SK-N-SH (cell line): ENCODE data around the gene ECE1. TPM values are rescaled to one million over a fixed set of nuclear protein-coding genes. Genes with fewer than 3 reads are reported as not detected.
A peak's percentile ranks its signal among the peaks of the same experiment; 100 is the strongest.

Experiments used
- CTCF ChIA-PET: fragments of 300-600, 350-600 bp; formaldehyde crosslinking; extraction: SDS; loops from one replicate; lab custom pipeline; 2021; lab: Yijun Ruan, JAX
- POLR2A ChIA-PET: fragments of 350-600 bp; sonication (Branson Sonifier 250); formaldehyde crosslinking; extraction: SDS; loops from one replicate; lab custom pipeline; 2020; ENCODE audit warnings: antibody characterized with exemption, inconsistent platforms; lab: Yijun Ruan, JAX
- DNase-seq: peaks from one replicate; pipeline ENCODE4 v3.0.0; 2012
- H2AFZ ChIP-seq: fragments of 200-600 bp; sonication (generic); 2 replicates; pipeline ENCODE4 v1.8.1; 2016; ENCODE audit warnings: antibody characterized with exemption, mild to moderate bottlenecking, low read depth
- H3F3A ChIP-seq: fragments of 200-600 bp; sonication (generic); replicated peaks from 2 replicates; pipeline ENCODE3; 2016; ENCODE audit warnings: antibody characterized with exemption, mild to moderate bottlenecking; ENCODE audit not compliant: insufficient read depth
- H3K27ac ChIP-seq, 2 experiments: fragments of 200-500 bp in 1 of 2; fragments of 200-600 bp in 1 of 2; sonication (Bioruptor generic) in 1 of 2; sonication (generic), shearing (Covaris generic) in 1 of 2; 2 replicates each; pipeline versions ENCODE4 v1.5.1 to v1.6.1; 2014 to 2016; ENCODE audit warnings: low read depth in 2 of 2, inconsistent platforms in 1 of 2, low read length in 1 of 2, mild to moderate bottlenecking in 1 of 2, mixed read lengths in 1 of 2
- H3K27me3 ChIP-seq: fragments of 200-600 bp; sonication (generic), shearing (Covaris generic); 2 replicates; pipeline ENCODE4 v1.6.1; 2016; ENCODE audit warnings: mixed run types; ENCODE audit not compliant: insufficient read depth
- H3K36me3 ChIP-seq, 2 experiments: fragments of 200-500 bp in 1 of 2; fragments of 200-600 bp in 1 of 2; sonication (Bioruptor generic) in 1 of 2; sonication (generic) in 1 of 2; replicated peaks in 1 of 2; 2 replicates each; pipeline versions ENCODE3 to v1.5.1; 2014 to 2016; ENCODE audit warnings: low read length in 1 of 2, mild to moderate bottlenecking in 1 of 2; ENCODE audit not compliant: insufficient read depth in 2 of 2, control insufficient read depth in 1 of 2
- H3K4me1 ChIP-seq, 2 experiments: fragments of 200-500 bp in 1 of 2; fragments of 200-600 bp in 1 of 2; sonication (Bioruptor generic) in 1 of 2; sonication (generic), shearing (Covaris generic) in 1 of 2; 2 replicates each; pipeline versions ENCODE4 v1.5.1 to v1.6.1; 2014 to 2016; ENCODE audit warnings: low read depth in 1 of 2, low read length in 1 of 2, mixed run types in 1 of 2; ENCODE audit not compliant: insufficient read depth in 2 of 2, control insufficient read depth in 1 of 2
- H3K4me2 ChIP-seq: fragments of 200-600 bp; sonication (generic), shearing (Covaris generic); 2 replicates; pipeline ENCODE4 v1.6.1; 2017; ENCODE audit warnings: mixed run types
- H3K4me3 ChIP-seq, 2 experiments: fragments of 200-500 bp in 1 of 2; fragments of 200-600 bp in 1 of 2; sonication (Bioruptor generic) in 1 of 2; sonication (generic), shearing (Covaris generic) in 1 of 2; 2 replicates each; pipeline versions ENCODE4 v1.5.1 to v1.8.1; 2014 to 2016; ENCODE audit warnings: low read depth in 2 of 2, inconsistent platforms in 1 of 2, low read length in 1 of 2, mild to moderate bottlenecking in 1 of 2, mixed read lengths in 1 of 2, moderate library complexity in 1 of 2
- H3K79me2 ChIP-seq: fragments of 200-600 bp; sonication (generic); 2 replicates; pipeline ENCODE4 v1.8.1; 2017; ENCODE audit warnings: mild to moderate bottlenecking; ENCODE audit not compliant: insufficient read depth
- H3K9ac ChIP-seq: fragments of 200-600 bp; sonication (generic); 2 replicates; pipeline ENCODE4 v1.6.1; 2017; ENCODE audit warnings: mixed run types
- H3K9me2 ChIP-seq: fragments of 200-600 bp; sonication (generic); 2 replicates; pipeline ENCODE4 v1.6.1; 2017; ENCODE audit warnings: mixed run types
- H3K9me3 ChIP-seq: fragments of 200-600 bp; sonication (generic); 2 replicates; pipeline ENCODE4 v1.6.1; 2017; ENCODE audit warnings: mixed run types, mild to moderate bottlenecking, moderate library complexity
- H4K20me1 ChIP-seq: fragments of 200-600 bp; sonication (generic); 2 replicates; pipeline ENCODE4 v1.6.1; 2017; ENCODE audit warnings: mild to moderate bottlenecking, mixed run types; ENCODE audit not compliant: insufficient read depth
- CHD2 ChIP-seq: fragments of 150-350 bp; IDR thresholded peaks from 2 replicates; pipeline ENCODE4 v1.6.1; 2018; ENCODE audit warnings: low read length; ENCODE audit not compliant: partially characterized antibody
- ELF1 ChIP-seq: IDR thresholded peaks from 2 replicates; pipeline ENCODE4 v1.4.0; 2012
- FOXJ3 ChIP-seq: sonication (generic); formaldehyde crosslinking; IDR thresholded peaks from 2 replicates; pipeline ENCODE4 v1.5.1; 2020; ENCODE audit warnings: mild to moderate bottlenecking, missing genetic modification reagents
- GABPA ChIP-seq: IDR thresholded peaks from 2 replicates; pipeline ENCODE4 v1.4.0; 2012; ENCODE audit warnings: low read depth, mild to moderate bottlenecking
- GATA2 ChIP-seq: sonication (generic); formaldehyde crosslinking; IDR thresholded peaks from 2 replicates; pipeline ENCODE4 v1.5.0; 2020; ENCODE audit warnings: mild to moderate bottlenecking, missing genetic modification reagents
- JUND ChIP-seq: IDR thresholded peaks from 2 replicates; pipeline ENCODE4 v1.4.0; 2012
- MEF2A ChIP-seq: IDR thresholded peaks from 2 replicates; pipeline ENCODE4 v1.4.0; 2012; ENCODE audit warnings: low read depth, borderline replicate concordance
- NFIC ChIP-seq: IDR thresholded peaks from 2 replicates; pipeline ENCODE4 v1.4.0; 2012; ENCODE audit warnings: borderline replicate concordance
- PBX3 ChIP-seq: IDR thresholded peaks from 2 replicates; pipeline ENCODE4; 2012
- POLR2AphosphoS5 ChIP-seq: IDR thresholded peaks from 2 replicates; pipeline ENCODE4 v1.6.1; 2012; ENCODE audit warnings: low read depth, low read length
- RAD21 ChIP-seq: IDR thresholded peaks from 2 replicates; pipeline ENCODE4 v1.6.1; 2012; ENCODE audit warnings: mild to moderate bottlenecking, low read length
- REST ChIP-seq: IDR thresholded peaks from 2 replicates; pipeline ENCODE4 v1.6.1; 2012; ENCODE audit warnings: mild to moderate bottlenecking, low read depth, low read length, moderate library complexity
- RFX5 ChIP-seq: IDR thresholded peaks from 2 replicates; pipeline ENCODE4 v1.6.1; 2012; ENCODE audit warnings: mild to moderate bottlenecking, improper control_type of control experiment, low read length
- RXRA ChIP-seq: IDR thresholded peaks from 2 replicates; pipeline ENCODE4 v1.4.0; 2012; ENCODE audit warnings: low read depth, mild to moderate bottlenecking, borderline replicate concordance
- SIN3A ChIP-seq: IDR thresholded peaks from 2 replicates; pipeline ENCODE4 v1.6.1; 2012; ENCODE audit warnings: low read depth, mild to moderate bottlenecking, low read length, moderate library complexity, borderline replicate concordance
- SMC3 ChIP-seq: IDR thresholded peaks from 2 replicates; pipeline ENCODE4 v1.6.1; 2012; ENCODE audit warnings: low read depth, low read length, improper control_type of control experiment
- TAF1 ChIP-seq: IDR thresholded peaks from 2 replicates; pipeline ENCODE4 v1.6.1; 2012; ENCODE audit warnings: low read depth, mild to moderate bottlenecking, low read length, moderate library complexity, borderline replicate concordance
- TEAD4 ChIP-seq: IDR thresholded peaks from 2 replicates; pipeline ENCODE4 v1.4.0; 2012; ENCODE audit warnings: mild to moderate bottlenecking, borderline replicate concordance; ENCODE audit not compliant: insufficient read depth
- USF2 ChIP-seq: fragments of 150-350 bp; IDR thresholded peaks from 2 replicates; pipeline ENCODE4 v1.6.1; 2017; ENCODE audit warnings: antibody characterized with exemption, low read length, low read depth, borderline replicate concordance
- WGBS: methylation state at CpG from one replicate; pipeline ENCODE4 v1.1.6; 2017; ENCODE audit warnings: low lambda C conversion rate; 5-methylcytosine and 5-hydroxymethylcytosine counted together
- polyA plus RNA-seq, 3 experiments: library from polyadenylated mRNA; depleted of rRNA; stranded (reverse); fragments of >200 nt; gene quantifications; 2 replicates each; pipeline ENCODE4 v1.2.3, GENCODE V29; 2012
- TF ChIP-seq, protein P1 (sequence below): fragments of 200-600 bp; sonication (generic); IDR thresholded peaks from 2 replicates; pipeline ENCODE4 v1.6.1; 2017; ENCODE audit warnings: antibody characterized with exemption, mild to moderate bottlenecking, moderate library complexity
- TF ChIP-seq, protein P2 (sequence below): IDR thresholded peaks from 2 replicates; pipeline ENCODE4 v1.4.0; 2012; ENCODE audit warnings: low read depth, borderline replicate concordance
- TF ChIP-seq, protein P3 (sequence below): IDR thresholded peaks from 2 replicates; pipeline ENCODE4 v1.4.0; 2012; ENCODE audit warnings: low read depth, borderline replicate concordance

The ECE1 gene
- polyA plus RNA-seq, 1 of the 3 experiments (the other 2 are of a cell fraction), result 96.6 TPM

GRCh38 chr1:21334214-21335087, 44.2 kb upstream of the ECE1 start:
- Histone ChIP-seq H3K9me3 (no peaks in the 10 kb centered on the region), H3K9ac (peak overlapping the region; percentile 57; the same call in 1 of the 2 replicates), H3K79me2 (peaks cover 38% of the 10 kb centered on the region), H4K20me1 (no peaks in the 10 kb centered on the region), H2AFZ (peak overlapping the region; percentile 50; the same call in 1 of the 2 replicates), H3K27ac (peak overlapping the region; percentile 56 to 91; a peak in 3 of 4 replicates), H3F3A (peaks cover 19% of the 10 kb centered on the region), H3K36me3 (no peaks in the 10 kb centered on the region), H3K4me3 (peak overlapping the region in 1 of 2 experiments; percentile 23; a peak in 1 of 4 replicates), H3K27me3 (no peaks in the 10 kb centered on the region), H3K4me2 (peak overlapping the region; percentile 74), H3K9me2 (no peaks in the 10 kb centered on the region), H3K4me1 (peaks cover 26 to 64% of the 10 kb centered on the region in 2 experiments)
- 50% methylated on average over 15 of the region's 20 CpGs for WGBS
- POLR2A ChIA-PET, result no interaction called here
- CTCF ChIA-PET, result interaction anchor here (0.6 to 7.7 kb wide), 20 partner anchors 9 to 809 kb away, joined by 3 to 65 read pairs (median 4); no protein-coding TSS in a partner anchor
- DNase-seq, result peak; percentile 59
- TF ChIP-seq SIN3A (no peak), POLR2AphosphoS5 (no peak), RAD21 (peak; percentile 66), USF2 (no peak), JUND (no peak), ELF1 (no peak; the same call in 1 of the 2 replicates), MEF2A (no peak), NFIC (peak; percentile 72), CHD2 (no peak), RFX5 (no peak), FOXJ3 (CRISPR knock-in tag) (no peak), GATA2 (CRISPR knock-in tag) (no peak), RXRA (no peak), TAF1 (no peak), TEAD4 (no peak), GABPA (no peak), REST (no peak), SMC3 (peak; percentile 68), PBX3 (no peak)
- TF ChIP-seq, protein P1, sequence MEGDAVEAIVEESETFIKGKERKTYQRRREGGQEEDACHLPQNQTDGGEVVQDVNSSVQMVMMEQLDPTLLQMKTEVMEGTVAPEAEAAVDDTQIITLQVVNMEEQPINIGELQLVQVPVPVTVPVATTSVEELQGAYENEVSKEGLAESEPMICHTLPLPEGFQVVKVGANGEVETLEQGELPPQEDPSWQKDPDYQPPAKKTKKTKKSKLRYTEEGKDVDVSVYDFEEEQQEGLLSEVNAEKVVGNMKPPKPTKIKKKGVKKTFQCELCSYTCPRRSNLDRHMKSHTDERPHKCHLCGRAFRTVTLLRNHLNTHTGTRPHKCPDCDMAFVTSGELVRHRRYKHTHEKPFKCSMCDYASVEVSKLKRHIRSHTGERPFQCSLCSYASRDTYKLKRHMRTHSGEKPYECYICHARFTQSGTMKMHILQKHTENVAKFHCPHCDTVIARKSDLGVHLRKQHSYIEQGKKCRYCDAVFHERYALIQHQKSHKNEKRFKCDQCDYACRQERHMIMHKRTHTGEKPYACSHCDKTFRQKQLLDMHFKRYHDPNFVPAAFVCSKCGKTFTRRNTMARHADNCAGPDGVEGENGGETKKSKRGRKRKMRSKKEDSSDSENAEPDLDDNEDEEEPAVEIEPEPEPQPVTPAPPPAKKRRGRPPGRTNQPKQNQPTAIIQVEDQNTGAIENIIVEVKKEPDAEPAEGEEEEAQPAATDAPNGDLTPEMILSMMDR, result peak; percentile 80
- TF ChIP-seq, protein P2, sequence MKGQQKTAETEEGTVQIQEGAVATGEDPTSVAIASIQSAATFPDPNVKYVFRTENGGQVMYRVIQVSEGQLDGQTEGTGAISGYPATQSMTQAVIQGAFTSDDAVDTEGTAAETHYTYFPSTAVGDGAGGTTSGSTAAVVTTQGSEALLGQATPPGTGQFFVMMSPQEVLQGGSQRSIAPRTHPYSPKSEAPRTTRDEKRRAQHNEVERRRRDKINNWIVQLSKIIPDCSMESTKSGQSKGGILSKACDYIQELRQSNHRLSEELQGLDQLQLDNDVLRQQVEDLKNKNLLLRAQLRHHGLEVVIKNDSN, result no peak
- TF ChIP-seq, protein P3, sequence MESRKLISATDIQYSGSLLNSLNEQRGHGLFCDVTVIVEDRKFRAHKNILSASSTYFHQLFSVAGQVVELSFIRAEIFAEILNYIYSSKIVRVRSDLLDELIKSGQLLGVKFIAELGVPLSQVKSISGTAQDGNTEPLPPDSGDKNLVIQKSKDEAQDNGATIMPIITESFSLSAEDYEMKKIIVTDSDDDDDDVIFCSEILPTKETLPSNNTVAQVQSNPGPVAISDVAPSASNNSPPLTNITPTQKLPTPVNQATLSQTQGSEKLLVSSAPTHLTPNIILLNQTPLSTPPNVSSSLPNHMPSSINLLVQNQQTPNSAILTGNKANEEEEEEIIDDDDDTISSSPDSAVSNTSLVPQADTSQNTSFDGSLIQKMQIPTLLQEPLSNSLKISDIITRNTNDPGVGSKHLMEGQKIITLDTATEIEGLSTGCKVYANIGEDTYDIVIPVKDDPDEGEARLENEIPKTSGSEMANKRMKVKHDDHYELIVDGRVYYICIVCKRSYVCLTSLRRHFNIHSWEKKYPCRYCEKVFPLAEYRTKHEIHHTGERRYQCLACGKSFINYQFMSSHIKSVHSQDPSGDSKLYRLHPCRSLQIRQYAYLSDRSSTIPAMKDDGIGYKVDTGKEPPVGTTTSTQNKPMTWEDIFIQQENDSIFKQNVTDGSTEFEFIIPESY, result no peak
